Measurements from ENCODE around the gene KRTAP5-9.

DNA sequence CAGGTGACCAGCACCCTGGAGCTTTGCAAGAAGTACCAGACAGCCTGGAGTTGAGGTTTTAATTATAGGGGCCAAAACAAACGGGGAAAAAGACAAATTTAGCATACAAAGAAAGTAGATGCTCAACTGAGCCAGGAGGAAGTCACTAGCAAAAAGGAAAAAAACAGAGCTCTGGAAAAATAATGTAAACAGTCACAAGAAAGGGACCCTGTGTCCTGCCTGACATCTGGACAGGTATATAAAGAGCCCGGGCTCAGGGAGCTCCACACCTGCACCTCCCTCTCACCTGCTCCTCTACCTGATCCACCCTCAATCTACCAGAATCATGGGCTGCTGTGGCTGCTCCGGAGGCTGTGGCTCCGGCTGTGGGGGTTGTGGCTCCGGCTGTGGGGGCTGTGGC, 17.0 kb downstream of the KRTAP5-9 start, which contains the start of gene KRTAP5-10:
- TF ChIP-seq POLR2AphosphoS5 (IDR thresholded peaks at IDR 0.05; ENCODE audit: borderline replicate concordance, low read depth, low read length) (no peak), EZH2 (IDR thresholded peaks at IDR 0.05) (no peak)

All from SK-N-MC (cell line).